ENCODE measurements around the gene CDK9.

GRCh38 chr9:127765418-127765817 lies 20.4 kb upstream of the CDK9 start:
- TF ChIP-seq CTCF (IDR thresholded peaks at IDR 0.05 in 8 of 11, conservative IDR thresholded peaks at IDR 0.05 in 3 of 11) (no peak), POLR2AphosphoS5 (IDR thresholded peaks at IDR 0.05) (no peak)

Data from spleen (tissue), 7 donors.